Prostate gland (tissue), 2 donors: ENCODE measurements around the gene ATXN7. TPM values are rescaled to one million over a fixed set of nuclear protein-coding genes. Genes with fewer than 3 reads are reported as not detected.

Experiments used
- DNase-seq: peaks from one replicate; pipeline ENCODE4 v3.0.0-alpha.2; 2019; ENCODE audit warnings: low spot score
- H3K27ac ChIP-seq, 2 donors: fragments of 200-600 bp; sonication (generic); 2 replicates each; pipeline ENCODE4 v1.5.1; 2017 to 2019
- H3K27me3 ChIP-seq: fragments of 200-600 bp; sonication (generic); replicated peaks from 2 replicates; pipeline ENCODE4 v1.5.1; 2019; ENCODE audit not compliant: insufficient read depth
- H3K36me3 ChIP-seq, 2 donors: fragments of 200-600 bp; sonication (generic); 1 replicate in 1 of 2; 2 replicates in 1 of 2; pipeline versions ENCODE4 v1.5.1 to v1.8.1; 2017 to 2019
- H3K4me1 ChIP-seq: fragments of 200-600 bp; sonication (generic); replicated peaks from 2 replicates; pipeline ENCODE4 v1.5.1; 2019
- H3K4me3 ChIP-seq, 2 donors: fragments of 200-600 bp; sonication (generic); 2 replicates each; pipeline ENCODE4 v1.5.1; 2017 to 2019
- H3K9me3 ChIP-seq: fragments of 200-600 bp; sonication (generic); 2 replicates; pipeline ENCODE4 v1.5.1; 2017
- POLR2A ChIP-seq: fragments of 450-650 bp; IDR thresholded peaks from one replicate; pipeline ENCODE4 v1.6.1; 2016; ENCODE audit warnings: antibody characterized with exemption, mild to moderate bottlenecking
- POLR2AphosphoS5 ChIP-seq: sonication (generic); formaldehyde crosslinking; IDR thresholded peaks from one replicate; pipeline ENCODE4 v1.6.1; 2017; ENCODE audit warnings: antibody characterized with exemption
- WGBS: methylation state at CpG from one replicate; pipeline ENCODE4 v1.1.5; 2018; 5-methylcytosine and 5-hydroxymethylcytosine counted together
- intact Hi-C: fragments of 100-400 bp; cut with DNase I; formaldehyde crosslinking; loops from one replicate; pipeline ENCODE4 v1.14.2; 2022
- total RNA-seq, 2 donors: library from RNA; depleted of rRNA; stranded (reverse); fragments of >200 nt; gene quantifications; one replicate each; pipeline ENCODE4 v1.1.0, GENCODE V29; 2016
- TF ChIP-seq, protein P1 (sequence below), 4 experiments: fragments of 200-600 bp in 2 of 4; fragments of 450-650 bp in 2 of 4; sonication (generic) in 2 of 4; IDR thresholded peaks; 1 replicate in 3 of 4; 2 replicates in 1 of 4; pipeline ENCODE4 v1.5.1; 2016 to 2019; ENCODE audit warnings: antibody characterized with exemption in 4 of 4, mild to moderate bottlenecking in 2 of 4, moderate library complexity in 2 of 4

ATXN7 gene
- total RNA-seq, 2 donors from 2014 or later, result 18.0 to 30.8 TPM

DNA sequence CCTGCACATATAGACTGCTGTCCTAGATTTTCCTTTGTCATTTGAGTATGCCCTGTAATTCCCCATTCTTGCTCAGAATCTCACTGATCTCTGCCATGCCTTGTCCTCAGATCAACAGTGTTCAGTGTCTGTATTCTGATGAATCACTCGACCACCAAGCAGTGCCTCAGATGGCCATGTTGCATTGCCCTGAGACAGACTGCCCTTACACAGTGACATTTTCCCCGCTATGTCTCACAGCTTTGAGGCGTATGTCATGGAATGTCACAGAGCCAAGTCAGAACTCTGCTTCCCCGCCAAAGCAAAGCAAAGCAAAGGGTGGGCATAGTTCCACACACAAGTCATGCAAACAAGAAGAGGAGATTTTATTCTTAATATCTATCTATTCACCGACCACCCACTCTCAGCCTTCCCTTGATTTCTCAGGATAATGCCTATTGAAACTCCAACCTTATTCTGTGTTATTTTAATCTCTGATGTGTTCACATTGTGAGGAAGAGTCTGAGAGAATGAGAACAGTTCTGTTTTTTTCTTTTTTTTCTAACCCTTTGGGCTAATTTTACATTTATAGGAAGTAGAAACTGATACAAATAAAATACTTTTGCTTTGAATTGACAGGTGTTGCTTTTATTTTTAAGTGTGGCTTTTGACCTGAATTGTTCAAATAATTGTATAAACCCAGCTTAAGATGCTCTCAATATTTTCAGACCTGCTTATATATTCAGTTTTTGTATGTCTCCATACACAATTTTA, 176.5 kb downstream of the ATXN7 start:
- Histone ChIP-seq H3K36me3 (no peaks in the 10 kb centered on the region), H3K4me1 (no peaks in the 10 kb centered on the region), H3K27me3 (no peaks in the 10 kb centered on the region), H3K27ac (no peak overlapping the region), H3K9me3 (no peaks in the 10 kb centered on the region), H3K4me3 (no peak overlapping the region)
- no peak for DNase-seq
- intact Hi-C loops, result no loop called here
- no peak for TF ChIP-seq POLR2A
- TF ChIP-seq, protein P1, sequence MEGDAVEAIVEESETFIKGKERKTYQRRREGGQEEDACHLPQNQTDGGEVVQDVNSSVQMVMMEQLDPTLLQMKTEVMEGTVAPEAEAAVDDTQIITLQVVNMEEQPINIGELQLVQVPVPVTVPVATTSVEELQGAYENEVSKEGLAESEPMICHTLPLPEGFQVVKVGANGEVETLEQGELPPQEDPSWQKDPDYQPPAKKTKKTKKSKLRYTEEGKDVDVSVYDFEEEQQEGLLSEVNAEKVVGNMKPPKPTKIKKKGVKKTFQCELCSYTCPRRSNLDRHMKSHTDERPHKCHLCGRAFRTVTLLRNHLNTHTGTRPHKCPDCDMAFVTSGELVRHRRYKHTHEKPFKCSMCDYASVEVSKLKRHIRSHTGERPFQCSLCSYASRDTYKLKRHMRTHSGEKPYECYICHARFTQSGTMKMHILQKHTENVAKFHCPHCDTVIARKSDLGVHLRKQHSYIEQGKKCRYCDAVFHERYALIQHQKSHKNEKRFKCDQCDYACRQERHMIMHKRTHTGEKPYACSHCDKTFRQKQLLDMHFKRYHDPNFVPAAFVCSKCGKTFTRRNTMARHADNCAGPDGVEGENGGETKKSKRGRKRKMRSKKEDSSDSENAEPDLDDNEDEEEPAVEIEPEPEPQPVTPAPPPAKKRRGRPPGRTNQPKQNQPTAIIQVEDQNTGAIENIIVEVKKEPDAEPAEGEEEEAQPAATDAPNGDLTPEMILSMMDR (IDR thresholded peaks at IDR 0.05), result no peak
- no peak for TF ChIP-seq POLR2AphosphoS5
- 50% methylated on average over 5 of the region's 5 CpGs for WGBS

DNA sequence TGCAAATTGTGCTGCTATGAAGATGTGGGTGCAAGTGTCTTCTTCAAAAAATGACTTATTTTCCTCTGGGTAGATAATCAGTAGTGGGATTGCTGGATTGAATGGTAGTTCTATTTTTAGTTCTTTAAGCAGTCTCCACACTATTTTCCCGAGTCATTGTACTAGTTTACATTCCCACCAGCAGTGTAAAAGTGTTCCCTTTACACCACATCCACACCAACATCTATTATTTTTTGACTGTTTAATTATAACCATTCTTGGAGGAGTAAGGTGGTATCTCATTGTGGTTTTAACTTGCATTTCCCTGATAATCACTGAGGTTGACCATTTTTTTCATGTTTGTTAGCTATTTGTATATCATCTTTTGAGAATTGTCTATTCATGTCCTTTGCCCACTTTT, 179.3 kb downstream of the ATXN7 start:
- intact Hi-C loops, result no loop called here
- H3K27ac ChIP-seq, result no peak overlapping the region
- 47% methylated on average over 1 of the region's 1 CpG for WGBS
- no peak for TF ChIP-seq POLR2AphosphoS5
- TF ChIP-seq, protein P1 (IDR thresholded peaks at IDR 0.05), result no peak
- no peak for TF ChIP-seq POLR2A
- no peaks in the 10 kb centered on the region for H3K27me3 ChIP-seq
- no peak for DNase-seq
- no peaks in the 10 kb centered on the region for H3K4me1 ChIP-seq
- no peak overlapping the region for H3K4me3 ChIP-seq
- H3K9me3 ChIP-seq, result no peaks in the 10 kb centered on the region
- no peaks in the 10 kb centered on the region for H3K36me3 ChIP-seq

DNA sequence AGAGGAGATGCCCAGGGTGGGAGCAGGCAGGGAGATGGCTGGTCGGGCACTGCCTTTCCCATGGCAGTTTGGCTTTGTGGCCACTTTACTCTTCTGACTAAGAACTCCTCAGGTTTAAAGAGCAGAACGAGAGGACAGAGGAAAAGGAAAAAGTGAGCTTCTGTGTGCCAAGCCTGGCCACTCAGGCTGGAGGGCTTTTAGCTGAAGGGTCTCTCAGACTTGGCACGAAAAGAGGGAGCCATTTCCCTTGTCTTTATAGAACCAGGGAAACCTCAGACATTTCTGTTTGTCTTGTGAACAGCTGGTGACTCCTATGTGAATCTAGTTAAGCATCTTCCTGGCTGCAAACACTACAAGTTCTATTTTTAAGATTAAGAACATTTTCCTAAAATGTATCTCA, 182.9 kb downstream of the ATXN7 start:
- no peak for DNase-seq
- H3K9me3 ChIP-seq, result no peaks in the 10 kb centered on the region
- H3K36me3 ChIP-seq, result no peaks in the 10 kb centered on the region
- H3K4me1 ChIP-seq, result no peaks in the 10 kb centered on the region
- no peak overlapping the region for H3K4me3 ChIP-seq
- TF ChIP-seq, protein P1 (IDR thresholded peaks at IDR 0.05), result no peak
- no peak for TF ChIP-seq POLR2AphosphoS5
- TF ChIP-seq POLR2A, result no peak
- intact Hi-C loops, result no loop called here
- no peak overlapping the region for H3K27ac ChIP-seq
- no peaks in the 10 kb centered on the region for H3K27me3 ChIP-seq
- WGBS, result 52% methylated on average over 3 of the region's 3 CpGs

- intact Hi-C loops, result no loop called here
- no peak overlapping the region for H3K27ac ChIP-seq
- H3K4me3 ChIP-seq, result no peak overlapping the region
- TF ChIP-seq POLR2AphosphoS5 (no peak), POLR2A (no peak)
- TF ChIP-seq, protein P1 (IDR thresholded peaks at IDR 0.05), result no peak
- no peak for DNase-seq
- 38% methylated on average over 6 of the region's 6 CpGs for WGBS
- no peaks in the 10 kb centered on the region for H3K36me3 ChIP-seq
- no peaks in the 10 kb centered on the region for H3K27me3 ChIP-seq
- no peaks in the 10 kb centered on the region for H3K9me3 ChIP-seq
- H3K4me1 ChIP-seq, result no peaks in the 10 kb centered on the region
Observed at GRCh38 chr3:64046996-64047594, 183.4 kb downstream of the ATXN7 start.

GRCh38 chr3:64047787-64048186, 184.1 kb downstream of the ATXN7 start:
- H3K4me3 ChIP-seq, result no peak overlapping the region
- WGBS, result 80% methylated on average over 7 of the region's 7 CpGs
- H3K27ac ChIP-seq, result no peak overlapping the region
- no peaks in the 10 kb centered on the region for H3K36me3 ChIP-seq
- TF ChIP-seq POLR2AphosphoS5, result no peak
- TF ChIP-seq, protein P1 (IDR thresholded peaks at IDR 0.05), result no peak
- TF ChIP-seq POLR2A, result no peak
- no peaks in the 10 kb centered on the region for H3K9me3 ChIP-seq
- H3K27me3 ChIP-seq, result no peaks in the 10 kb centered on the region
- no peaks in the 10 kb centered on the region for H3K4me1 ChIP-seq
- intact Hi-C loops, result no loop called here
- no peak for DNase-seq
